Prostate gland (tissue), 2 donors: ENCODE measurements around the gene SH3BGR. TPM values are rescaled to one million over a fixed set of nuclear protein-coding genes. Genes with fewer than 3 reads are reported as not detected.

Experiments used
- DNase-seq: peaks from one replicate; pipeline ENCODE4 v3.0.0-alpha.2; 2019; ENCODE audit warnings: low spot score
- H3K27ac ChIP-seq, 2 donors: fragments of 200-600 bp; sonication (generic); 2 replicates each; pipeline ENCODE4 v1.5.1; 2017 to 2019
- H3K27me3 ChIP-seq: fragments of 200-600 bp; sonication (generic); replicated peaks from 2 replicates; pipeline ENCODE4 v1.5.1; 2019; ENCODE audit not compliant: insufficient read depth
- H3K36me3 ChIP-seq, 2 donors: fragments of 200-600 bp; sonication (generic); 1 replicate in 1 of 2; 2 replicates in 1 of 2; pipeline versions ENCODE4 v1.5.1 to v1.8.1; 2017 to 2019
- H3K4me1 ChIP-seq: fragments of 200-600 bp; sonication (generic); replicated peaks from 2 replicates; pipeline ENCODE4 v1.5.1; 2019
- H3K4me3 ChIP-seq, 2 donors: fragments of 200-600 bp; sonication (generic); 2 replicates each; pipeline ENCODE4 v1.5.1; 2017 to 2019
- H3K9me3 ChIP-seq: fragments of 200-600 bp; sonication (generic); 2 replicates; pipeline ENCODE4 v1.5.1; 2017
- POLR2A ChIP-seq: fragments of 450-650 bp; IDR thresholded peaks from one replicate; pipeline ENCODE4 v1.6.1; 2016; ENCODE audit warnings: antibody characterized with exemption, mild to moderate bottlenecking
- POLR2AphosphoS5 ChIP-seq: sonication (generic); formaldehyde crosslinking; IDR thresholded peaks from one replicate; pipeline ENCODE4 v1.6.1; 2017; ENCODE audit warnings: antibody characterized with exemption
- WGBS: methylation state at CpG from one replicate; pipeline ENCODE4 v1.1.5; 2018; 5-methylcytosine and 5-hydroxymethylcytosine counted together
- intact Hi-C: fragments of 100-400 bp; cut with DNase I; formaldehyde crosslinking; loops from one replicate; pipeline ENCODE4 v1.14.2; 2022
- total RNA-seq, 2 donors: library from RNA; depleted of rRNA; stranded (reverse); fragments of >200 nt; gene quantifications; one replicate each; pipeline ENCODE4 v1.1.0, GENCODE V29; 2016
- TF ChIP-seq, protein P1 (sequence below), 4 experiments: fragments of 200-600 bp in 2 of 4; fragments of 450-650 bp in 2 of 4; sonication (generic) in 2 of 4; IDR thresholded peaks; 1 replicate in 3 of 4; 2 replicates in 1 of 4; pipeline ENCODE4 v1.5.1; 2016 to 2019; ENCODE audit warnings: antibody characterized with exemption in 4 of 4, mild to moderate bottlenecking in 2 of 4, moderate library complexity in 2 of 4

SH3BGR gene
- total RNA-seq, 2 donors from 2014 or later = 4.8 to 5.1 TPM

DNA sequence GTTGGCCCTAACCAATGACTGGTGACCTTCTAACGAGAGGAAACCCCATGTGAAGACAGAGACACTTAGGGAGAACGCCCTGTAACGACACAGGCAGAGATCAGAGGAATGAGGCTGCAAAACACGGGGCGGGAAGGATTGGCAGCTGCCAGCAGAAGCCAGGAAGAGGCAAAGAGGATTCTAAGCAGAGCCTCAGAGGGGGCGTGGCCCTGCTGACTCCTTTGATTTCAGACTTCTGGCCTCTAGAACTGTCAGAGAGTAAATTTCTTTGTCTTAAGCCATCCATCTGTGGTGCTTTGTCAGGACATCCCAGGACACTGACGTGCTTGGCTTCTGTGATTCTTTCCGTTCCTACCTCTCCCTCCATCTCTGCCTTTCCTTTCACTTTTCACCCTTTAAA lies 79.3 kb downstream of the SH3BGR start:
- H3K4me3 ChIP-seq = no peak overlapping the region
- WGBS = 58% methylated on average over 8 of the region's 8 CpGs
- DNase-seq = no peak
- H3K27ac ChIP-seq = no peak overlapping the region
- intact Hi-C loops = no loop called here
- no peaks in the 10 kb centered on the region for H3K36me3 ChIP-seq
- TF ChIP-seq POLR2A = no peak
- TF ChIP-seq, protein P1, sequence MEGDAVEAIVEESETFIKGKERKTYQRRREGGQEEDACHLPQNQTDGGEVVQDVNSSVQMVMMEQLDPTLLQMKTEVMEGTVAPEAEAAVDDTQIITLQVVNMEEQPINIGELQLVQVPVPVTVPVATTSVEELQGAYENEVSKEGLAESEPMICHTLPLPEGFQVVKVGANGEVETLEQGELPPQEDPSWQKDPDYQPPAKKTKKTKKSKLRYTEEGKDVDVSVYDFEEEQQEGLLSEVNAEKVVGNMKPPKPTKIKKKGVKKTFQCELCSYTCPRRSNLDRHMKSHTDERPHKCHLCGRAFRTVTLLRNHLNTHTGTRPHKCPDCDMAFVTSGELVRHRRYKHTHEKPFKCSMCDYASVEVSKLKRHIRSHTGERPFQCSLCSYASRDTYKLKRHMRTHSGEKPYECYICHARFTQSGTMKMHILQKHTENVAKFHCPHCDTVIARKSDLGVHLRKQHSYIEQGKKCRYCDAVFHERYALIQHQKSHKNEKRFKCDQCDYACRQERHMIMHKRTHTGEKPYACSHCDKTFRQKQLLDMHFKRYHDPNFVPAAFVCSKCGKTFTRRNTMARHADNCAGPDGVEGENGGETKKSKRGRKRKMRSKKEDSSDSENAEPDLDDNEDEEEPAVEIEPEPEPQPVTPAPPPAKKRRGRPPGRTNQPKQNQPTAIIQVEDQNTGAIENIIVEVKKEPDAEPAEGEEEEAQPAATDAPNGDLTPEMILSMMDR (IDR thresholded peaks at IDR 0.05) = no peak
- TF ChIP-seq POLR2AphosphoS5 = no peak
- H3K9me3 ChIP-seq = no peaks in the 10 kb centered on the region
- no peaks in the 10 kb centered on the region for H3K4me1 ChIP-seq
- no peaks in the 10 kb centered on the region for H3K27me3 ChIP-seq

DNA sequence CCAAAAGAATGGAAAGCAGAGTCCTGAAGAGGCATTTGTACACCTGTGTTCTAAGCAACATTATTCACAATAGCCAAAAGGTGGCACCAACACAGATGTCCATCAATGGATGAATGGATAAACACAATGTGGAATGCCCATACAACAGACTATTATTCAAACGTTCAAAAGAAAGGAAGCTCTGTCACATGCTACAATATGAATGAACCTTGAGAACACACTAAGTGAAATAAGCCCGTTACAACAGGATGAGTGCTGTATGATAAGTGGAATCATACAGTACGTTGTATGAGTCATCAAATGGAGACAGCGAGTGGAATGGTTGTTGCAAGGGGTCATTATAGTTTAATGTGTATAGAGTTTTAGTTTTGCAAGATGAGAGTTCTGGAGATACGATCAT lies 80.1 kb downstream of the SH3BGR start:
- no peaks in the 10 kb centered on the region for H3K9me3 ChIP-seq
- TF ChIP-seq POLR2A = no peak
- TF ChIP-seq, protein P1 (IDR thresholded peaks at IDR 0.05) = no peak
- TF ChIP-seq POLR2AphosphoS5 = no peak
- 64% methylated on average over 5 of the region's 5 CpGs for WGBS
- no peak overlapping the region for H3K27ac ChIP-seq
- H3K4me1 ChIP-seq = no peaks in the 10 kb centered on the region
- intact Hi-C loops = no loop called here
- no peaks in the 10 kb centered on the region for H3K36me3 ChIP-seq
- no peak overlapping the region for H3K4me3 ChIP-seq
- DNase-seq = no peak
- no peaks in the 10 kb centered on the region for H3K27me3 ChIP-seq

DNA sequence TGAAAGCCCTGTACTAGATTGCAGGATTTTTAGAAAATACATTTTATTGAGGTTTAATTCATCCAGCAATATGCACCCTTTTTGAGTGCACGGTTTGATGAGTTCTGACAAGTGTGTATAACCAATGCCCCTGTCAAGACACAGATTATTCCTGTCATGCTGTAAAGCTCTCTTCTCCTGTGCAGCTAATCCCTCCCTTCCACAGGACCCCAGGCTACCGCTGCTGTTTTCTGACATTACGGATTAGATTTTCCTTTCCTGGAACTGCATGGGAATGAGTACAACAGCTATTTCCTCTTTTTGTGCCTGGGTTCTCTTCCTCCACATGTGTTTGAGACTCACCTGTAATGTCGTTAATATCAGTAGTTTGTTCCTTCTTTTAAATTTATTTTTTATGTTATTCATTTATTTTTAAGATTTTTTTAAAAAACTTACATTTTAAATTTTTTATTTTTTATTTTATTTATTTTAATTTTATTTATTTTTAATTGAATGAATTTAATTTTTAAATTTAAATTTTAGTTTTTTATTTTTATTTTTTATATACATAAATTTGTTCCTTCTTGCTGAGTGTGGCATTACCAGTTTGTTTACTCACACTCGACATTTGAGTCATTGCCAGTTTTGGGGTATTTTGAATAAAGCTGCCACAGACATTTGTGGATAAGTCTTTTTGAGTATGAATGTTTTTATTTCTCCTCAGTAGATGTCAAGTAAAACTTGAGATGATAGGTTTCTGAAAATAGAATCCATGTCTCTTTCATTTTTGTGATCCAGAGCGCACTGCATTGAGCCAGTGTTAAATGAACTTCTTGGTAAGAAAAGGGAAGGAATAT lies 82.0 kb downstream of the SH3BGR start:
- DNase-seq = no peak
- Histone ChIP-seq H3K4me1 (no peaks in the 10 kb centered on the region), H3K4me3 (no peak overlapping the region), H3K36me3 (no peaks in the 10 kb centered on the region), H3K27ac (no peak overlapping the region), H3K9me3 (no peaks in the 10 kb centered on the region), H3K27me3 (no peaks in the 10 kb centered on the region)
- no peak for TF ChIP-seq POLR2AphosphoS5
- TF ChIP-seq, protein P1 (IDR thresholded peaks at IDR 0.05) = no peak
- no peak for TF ChIP-seq POLR2A
- intact Hi-C loops = no loop called here
- WGBS = 74% methylated on average over 6 of the region's 6 CpGs

DNA sequence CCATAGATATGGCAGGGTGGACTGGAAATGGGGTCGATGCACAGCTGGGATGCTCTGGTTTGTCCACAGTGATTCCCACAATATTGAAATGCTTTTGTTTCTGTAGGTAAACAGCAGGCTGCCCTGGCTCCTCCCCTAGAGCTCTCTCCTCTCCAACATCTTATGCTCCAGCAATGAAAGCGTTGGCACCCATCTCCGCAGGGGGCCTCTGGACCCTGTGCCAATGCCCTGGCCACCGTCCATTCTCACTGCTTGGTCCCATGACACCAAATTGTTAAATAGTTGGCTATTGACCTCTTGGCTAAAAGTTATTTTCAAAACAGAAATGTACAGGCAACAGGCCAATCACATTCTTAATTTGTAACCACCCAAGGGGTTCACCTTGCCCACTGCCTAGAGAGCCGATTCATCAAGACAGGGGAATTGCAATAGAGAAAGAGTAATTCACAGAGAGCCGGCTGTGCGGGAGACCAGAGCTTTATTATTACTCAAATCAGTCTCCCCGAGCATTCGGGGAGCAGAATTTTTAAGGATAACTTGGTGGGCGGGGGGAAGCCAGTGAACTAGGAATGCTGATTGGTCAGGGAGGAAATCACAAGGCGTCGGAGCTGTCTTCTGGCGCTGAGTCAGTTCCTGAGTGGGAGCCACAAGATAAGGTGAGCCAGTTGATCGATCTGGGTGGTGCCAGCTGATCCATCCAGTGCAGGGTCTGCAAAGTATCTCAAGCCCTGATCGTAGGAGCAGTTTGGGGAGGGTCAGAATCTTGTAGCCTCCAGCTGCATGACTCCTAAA lies 84.1 kb downstream of the SH3BGR start:
- TF ChIP-seq, protein P1 (IDR thresholded peaks at IDR 0.05) = no peak
- TF ChIP-seq POLR2AphosphoS5 = no peak
- TF ChIP-seq POLR2A = no peak
- no peak for DNase-seq
- Histone ChIP-seq H3K4me3 (no peak overlapping the region), H3K27ac (no peak overlapping the region), H3K27me3 (no peaks in the 10 kb centered on the region), H3K36me3 (no peaks in the 10 kb centered on the region), H3K4me1 (no peaks in the 10 kb centered on the region), H3K9me3 (no peaks in the 10 kb centered on the region)
- intact Hi-C loops = no loop called here
- 93% methylated on average over 15 of the region's 15 CpGs for WGBS
